Hematopoietic multipotent progenitor cell treated with erythropoietin and hydrocortisone succinate and interleukin-3 and kit ligand, for 6 days (in vitro differentiated cells): ENCODE results near the gene ZBTB18.
"Not testable (repeated sequence)": the region's sequence is repeated elsewhere in the genome, so short reads cannot be mapped to it uniquely, and the experiment has no call there.

Source experiments
- DNase-seq: peaks from one replicate; pipeline ENCODE4 v3.0.0-alpha.2; 2015

The ZBTB18 gene

GRCh38 chr1:244050835-244051444 lies at the start of gene ZBTB18:
Gene ZBTB18 (plus strand): TSS chr1:244051283. CDS start chr1:244051432, 149 bp downstream.
- DNase-seq: peak; percentile 39

DNA sequence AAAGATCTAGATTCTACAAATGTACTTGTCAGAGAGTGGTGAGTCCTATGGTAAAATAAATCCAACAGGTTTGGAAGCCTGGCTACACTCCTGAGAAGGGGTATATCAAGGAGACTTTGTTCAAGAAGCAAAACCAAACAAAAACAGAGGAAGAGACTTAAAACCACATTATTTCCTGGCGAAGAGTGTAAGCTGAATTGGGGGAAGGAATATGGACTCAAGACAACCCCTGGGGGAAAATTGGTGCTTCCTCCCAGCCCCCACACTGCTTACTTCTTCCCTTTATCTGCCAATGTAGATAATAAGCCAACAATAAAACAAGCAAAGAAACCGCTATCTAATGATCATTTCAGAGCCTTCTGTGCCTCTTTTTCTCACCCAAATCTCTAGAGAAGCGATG lies 48.4 kb upstream of the ZBTB18 start:
- DNase-seq: peak; percentile 23

- no peak for DNase-seq
Observed at GRCh38 chr1:244005455-244005854, 45.6 kb upstream of the ZBTB18 start.

- no peak for DNase-seq
Observed at GRCh38 chr1:244006381-244006901, 44.6 kb upstream of the ZBTB18 start.

DNA sequence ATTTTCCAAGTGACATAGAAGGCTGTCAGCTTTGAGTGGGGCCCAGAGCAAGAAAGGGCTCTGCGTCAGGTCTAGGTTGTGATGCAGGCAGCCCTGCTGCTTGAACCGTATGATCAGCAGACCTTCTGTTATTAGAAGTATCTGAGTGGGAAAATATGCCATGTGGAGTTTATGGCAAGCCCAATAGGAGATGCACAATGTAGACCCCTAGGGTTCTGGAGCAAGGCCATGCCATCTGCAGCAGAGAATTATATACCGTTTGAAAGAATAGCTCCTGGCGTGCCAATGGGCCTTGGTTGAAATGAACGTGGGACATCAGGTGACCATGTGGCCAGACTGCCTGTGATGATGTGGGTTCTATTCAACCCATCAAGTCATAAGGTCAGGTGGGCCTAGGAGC lies 44.1 kb upstream of the ZBTB18 start:
- no peak for DNase-seq

DNA sequence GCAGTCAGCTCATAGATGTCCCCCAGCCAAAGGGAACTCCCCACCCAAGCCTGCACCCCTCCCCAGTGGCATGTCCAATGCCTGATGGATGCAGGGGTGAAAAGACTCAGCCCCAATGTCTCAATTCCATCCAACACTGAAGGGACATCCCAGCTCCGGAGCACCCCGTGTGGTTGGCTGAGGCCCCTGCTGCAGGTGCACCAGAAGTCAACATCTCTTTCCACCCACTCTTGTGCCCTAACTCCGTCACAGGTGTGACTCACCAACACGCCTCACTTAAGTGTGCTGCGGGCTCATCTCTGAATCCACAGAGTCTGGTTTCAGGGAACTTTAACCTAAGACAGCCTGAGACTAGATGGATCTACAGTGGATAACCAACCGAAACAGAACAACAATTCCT lies 40.9 kb upstream of the ZBTB18 start:
- DNase-seq: no peak

- DNase-seq: no peak
Observed at GRCh38 chr1:244010703-244011123, 40.4 kb upstream of the ZBTB18 start.

- DNase-seq: no peak
Observed at GRCh38 chr1:244011271-244011670, 39.8 kb upstream of the ZBTB18 start.

GRCh38 chr1:244011786-244012185 lies 39.3 kb upstream of the ZBTB18 start:
- no peak for DNase-seq

- no peak for DNase-seq
Observed at GRCh38 chr1:244012202-244012601, 38.9 kb upstream of the ZBTB18 start.

DNA sequence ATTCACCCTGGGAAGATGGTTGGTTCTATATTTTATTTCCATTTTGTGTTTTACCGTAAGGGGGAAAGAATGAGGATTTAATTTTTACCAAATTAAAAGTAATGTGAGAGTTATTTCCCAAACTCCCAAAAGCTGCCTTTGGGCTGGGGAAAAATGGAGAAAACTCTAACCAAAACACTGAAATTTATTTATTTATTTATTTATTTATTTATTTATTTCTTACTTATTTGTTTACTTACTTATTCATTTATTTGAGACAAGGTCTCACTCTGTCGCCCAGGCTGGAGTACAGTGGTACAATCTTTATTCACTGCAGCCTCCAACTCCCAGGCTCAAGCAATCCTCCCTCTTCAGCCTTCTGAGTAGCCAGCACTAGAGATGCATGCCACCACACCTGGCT lies 38.0 kb upstream of the ZBTB18 start:
- no peak for DNase-seq

DNA sequence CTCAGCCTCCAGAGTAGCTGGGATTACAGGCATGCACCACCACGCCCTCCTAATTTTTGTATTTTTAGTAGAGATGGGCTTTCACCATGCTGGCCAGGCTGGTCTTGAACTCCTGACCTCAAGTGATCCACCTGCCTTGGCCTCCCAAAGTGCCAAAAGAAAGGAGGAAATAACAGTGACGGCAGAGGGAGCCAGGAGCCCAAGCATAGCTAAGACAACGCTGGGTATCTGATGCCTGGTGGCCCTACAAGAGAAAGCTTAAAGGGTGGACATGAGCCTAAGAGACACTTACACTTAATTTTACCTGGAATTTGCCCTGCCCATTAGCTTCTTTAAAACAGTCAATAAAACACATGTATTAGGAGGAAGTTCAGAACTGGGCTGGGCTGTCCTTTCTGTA lies 36.2 kb upstream of the ZBTB18 start:
- not testable (repeated sequence) for DNase-seq

GRCh38 chr1:244019982-244020485 lies 31.0 kb upstream of the ZBTB18 start:
- DNase-seq: no peak

DNA sequence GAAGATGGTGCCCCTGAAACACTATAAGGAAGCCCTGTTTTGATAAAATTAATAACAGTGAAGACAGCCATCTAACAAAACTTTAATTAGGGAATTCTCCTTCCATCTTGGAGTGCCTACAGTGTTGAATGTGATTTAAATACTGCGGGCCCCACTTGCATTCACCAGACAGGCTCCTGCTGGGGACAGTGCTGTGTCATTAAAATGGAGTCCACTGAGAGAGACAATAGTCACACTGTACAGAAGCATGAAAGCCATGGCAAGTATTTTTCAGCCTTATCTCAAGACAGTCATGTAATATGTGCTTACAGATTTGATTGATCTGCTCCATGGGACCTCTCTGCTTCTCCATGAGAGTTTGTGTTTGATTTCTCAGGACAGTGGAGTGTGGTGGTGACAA lies 29.7 kb upstream of the ZBTB18 start:
- no peak for DNase-seq

DNA sequence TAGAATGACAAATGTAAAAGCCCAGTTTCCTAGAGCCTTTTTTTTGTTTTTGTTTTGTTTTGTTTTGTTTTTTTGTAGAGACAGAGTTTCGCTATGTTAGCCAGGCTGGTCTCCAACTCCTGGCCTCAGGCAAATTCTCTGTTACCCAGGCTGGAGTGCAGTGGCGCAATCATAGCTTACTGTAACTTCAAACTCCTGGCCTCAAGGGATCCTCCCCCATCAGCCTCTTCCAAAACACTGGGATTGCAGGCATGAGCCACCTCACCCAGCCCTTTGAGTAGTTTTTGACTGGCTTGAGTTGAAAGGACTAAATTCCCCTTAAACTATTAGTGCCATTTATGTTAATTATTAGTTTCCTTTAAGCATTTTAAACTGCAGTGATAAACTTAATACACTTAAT lies 28.8 kb upstream of the ZBTB18 start:
- DNase-seq: no peak

DNA sequence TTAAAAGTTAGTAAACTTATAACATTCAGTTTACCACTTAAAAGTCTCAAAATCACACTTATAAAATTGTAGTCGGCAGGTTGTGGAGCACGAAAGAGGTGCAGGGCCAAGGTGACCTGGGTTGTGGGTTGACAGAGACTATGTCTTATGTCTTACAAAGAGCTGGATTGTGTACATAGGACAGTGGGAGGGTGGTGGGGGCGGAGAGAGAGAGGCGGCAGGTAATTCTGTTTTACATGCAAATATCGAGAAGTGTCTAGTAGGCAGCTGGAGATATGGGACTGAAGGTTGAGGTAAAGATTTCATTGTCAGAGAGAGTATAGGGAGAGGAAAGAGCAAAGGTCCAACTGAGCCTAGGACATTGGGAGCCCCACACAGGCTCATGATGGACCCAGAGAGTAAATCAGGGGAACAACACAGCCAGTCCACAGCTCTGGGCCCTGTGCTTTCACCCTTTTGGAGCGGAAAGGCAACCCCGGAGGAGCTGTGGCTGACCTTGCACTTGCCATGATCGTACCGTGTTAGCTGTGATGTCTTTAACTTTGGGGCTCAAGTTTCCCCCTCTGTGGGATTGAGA lies 28.1 kb upstream of the ZBTB18 start:
- no peak for DNase-seq

DNA sequence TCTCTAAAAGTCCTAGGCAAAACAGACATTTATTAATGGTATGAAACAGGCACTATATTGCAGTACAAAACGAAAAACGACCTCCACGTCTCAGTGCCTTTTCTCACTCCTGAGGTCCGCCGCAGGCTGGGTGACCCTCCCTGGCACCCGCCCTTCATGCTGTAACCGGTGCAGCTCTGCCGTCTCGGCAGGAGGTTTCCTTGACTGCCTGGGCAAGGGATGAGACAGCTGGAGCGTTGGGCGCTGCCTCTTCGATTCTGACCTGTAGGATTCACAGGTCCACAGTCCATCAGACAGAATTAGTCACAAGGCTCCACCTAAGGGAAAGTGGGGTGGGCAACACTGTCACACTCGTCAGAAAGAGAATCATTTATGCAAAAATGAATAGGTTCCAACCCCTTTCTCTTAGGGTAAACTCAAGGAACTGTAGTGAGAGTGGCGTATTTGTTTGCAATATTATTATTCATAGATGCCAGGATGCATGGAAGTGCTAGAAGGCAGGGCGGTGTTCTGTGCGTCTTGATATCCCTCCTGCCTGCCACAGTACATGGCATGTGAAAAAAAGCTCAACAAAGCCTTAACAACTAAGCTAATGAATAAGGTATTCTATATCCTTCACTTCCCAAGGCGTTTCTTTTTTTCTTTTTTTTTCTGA lies 23.5 kb upstream of the ZBTB18 start:
- no peak for DNase-seq

DNA sequence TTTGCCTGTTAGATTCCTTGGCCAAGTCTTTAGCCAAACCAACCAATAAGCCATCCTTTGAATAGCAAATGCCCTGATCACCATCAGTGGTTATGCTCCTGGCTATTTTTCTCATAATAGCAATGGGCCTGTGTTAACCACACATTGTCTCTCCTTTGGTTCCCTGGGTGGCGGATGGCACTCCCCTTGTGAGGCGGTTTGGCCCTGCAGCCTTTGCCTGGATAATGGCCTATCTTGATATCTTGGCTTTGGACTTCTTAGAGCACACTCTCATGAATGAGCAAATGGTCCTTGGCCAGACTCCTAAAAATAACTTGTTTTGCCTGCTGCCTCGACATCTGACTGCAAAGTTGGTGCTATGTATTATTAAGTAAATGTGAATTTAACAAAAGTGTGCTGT lies 22.4 kb upstream of the ZBTB18 start:
- no peak for DNase-seq

GRCh38 chr1:244029124-244029523 lies 22.0 kb upstream of the ZBTB18 start:
- DNase-seq: no peak

DNA sequence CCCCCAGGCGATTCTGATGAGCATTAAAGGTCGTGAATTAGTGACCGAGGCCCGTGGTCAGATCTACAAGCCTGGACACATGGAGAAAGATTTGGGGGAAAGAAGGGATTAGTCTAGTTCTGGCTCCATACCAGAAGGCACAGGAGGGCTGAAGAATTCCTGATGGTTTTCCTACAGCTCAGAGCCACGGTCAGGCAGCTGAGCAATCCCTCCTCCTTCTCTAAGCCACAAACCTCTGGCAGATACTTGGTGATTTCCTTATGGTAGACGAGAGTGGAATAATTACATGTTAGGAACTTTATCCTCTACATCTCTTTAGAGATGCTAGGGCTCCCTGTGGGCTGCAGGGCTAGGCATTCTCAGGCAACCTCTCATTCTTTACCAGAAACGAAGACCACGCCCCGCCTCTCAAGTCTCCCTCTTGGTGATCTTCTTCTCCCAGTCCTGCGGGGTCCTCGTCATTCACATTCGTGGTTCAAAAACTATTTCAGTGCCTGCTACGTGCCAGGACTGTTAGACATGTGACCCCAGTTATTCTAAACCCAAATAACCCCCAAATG lies 20.5 kb upstream of the ZBTB18 start:
- no peak for DNase-seq

DNA sequence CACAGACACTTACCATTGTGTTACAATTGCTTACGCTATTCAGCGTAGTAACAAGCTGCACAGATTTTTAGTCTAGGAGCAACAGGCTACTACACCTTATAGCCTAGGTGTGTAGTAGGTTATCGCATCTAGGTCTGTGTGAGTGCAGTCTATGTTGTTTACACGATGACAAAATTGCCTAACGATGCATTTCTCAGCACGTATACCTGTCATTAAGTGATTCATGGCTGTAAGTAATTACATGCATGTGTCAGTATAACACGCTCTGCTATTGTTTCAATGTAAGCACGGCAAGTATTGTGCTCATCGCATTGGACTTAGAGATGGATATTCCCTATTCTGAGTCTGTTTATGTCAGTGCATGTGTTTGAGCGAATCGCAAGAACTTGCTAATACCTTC lies 15.7 kb upstream of the ZBTB18 start:
- no peak for DNase-seq

DNA sequence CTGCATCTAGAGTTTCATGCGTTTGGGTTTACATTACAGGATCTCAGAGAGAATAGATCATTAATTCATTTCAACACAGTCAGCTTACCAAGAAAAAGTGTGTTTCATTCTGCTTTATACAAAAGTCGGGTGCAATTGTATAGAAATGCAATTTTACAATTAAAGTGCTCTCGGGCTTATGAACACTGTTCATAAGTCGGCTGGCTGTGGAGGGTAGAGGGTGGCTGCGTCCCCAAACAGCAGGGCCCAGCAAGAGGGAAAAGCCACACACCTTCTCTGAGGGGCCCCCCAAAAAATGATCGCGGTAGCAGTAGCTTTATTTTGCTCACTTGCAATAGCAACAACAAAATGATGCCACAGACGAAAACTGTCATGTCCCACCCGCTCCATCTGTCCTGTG lies 13.8 kb upstream of the ZBTB18 start:
- DNase-seq: no peak

GRCh38 chr1:244041466-244042120 lies 9.5 kb upstream of the ZBTB18 start:
- no peak for DNase-seq
